Endothelial cell (in vitro differentiated cells): ENCODE results near the gene SRMS. TPM values are rescaled to one million over a fixed set of nuclear protein-coding genes. Genes with fewer than 3 reads are reported as not detected.
A peak's percentile ranks its signal among the peaks of the same experiment; 100 is the strongest.

Experiments
- DNase-seq: peaks from one replicate; pipeline ENCODE4 v3.0.0; 2021; ENCODE audit warnings: low spot score
- H3K27ac Mint-ChIP-seq: one replicate; pipeline ENCODE4 v1.8.0; 2021; ENCODE audit warnings: mixed read lengths, inconsistent platforms; ENCODE audit not compliant: unreplicated experiment
- H3K27me3 Mint-ChIP-seq: one replicate; pipeline ENCODE4 v1.8.0; 2021; ENCODE audit warnings: mild to moderate bottlenecking, moderate library complexity, mixed read lengths, inconsistent platforms; ENCODE audit not compliant: unreplicated experiment
- H3K36me3 Mint-ChIP-seq: one replicate; pipeline ENCODE4 v1.8.0; 2021; ENCODE audit warnings: mild to moderate bottlenecking, low read depth, mixed read lengths, inconsistent platforms; ENCODE audit not compliant: unreplicated experiment
- H3K4me1 Mint-ChIP-seq: one replicate; pipeline ENCODE4 v1.8.0; 2021; ENCODE audit warnings: mild to moderate bottlenecking, mixed read lengths, inconsistent platforms; ENCODE audit not compliant: unreplicated experiment
- H3K4me3 Mint-ChIP-seq: one replicate; pipeline ENCODE4 v1.8.0; 2021; ENCODE audit warnings: mild to moderate bottlenecking, mixed read lengths, inconsistent platforms; ENCODE audit not compliant: unreplicated experiment
- H3K9me3 Mint-ChIP-seq: one replicate; pipeline ENCODE4 v1.8.0; 2021; ENCODE audit warnings: mixed read lengths, inconsistent platforms; ENCODE audit not compliant: unreplicated experiment
- CTCF ChIP-seq: fragments of 200-600 bp; sonication (generic); IDR thresholded peaks from one replicate; pipeline ENCODE4 v1.5.0; 2021; ENCODE audit warnings: antibody characterized with exemption; ENCODE audit not compliant: unreplicated experiment
- total RNA-seq: library from RNA; stranded (reverse); fragmentation: NEBNext Ultra II Directional; extraction: Animal tissue kit (Norgen Biotek cat#: 25700); gene quantifications from one replicate; pipeline ENCODE4 v1.2.1, GENCODE V29; 2021; ENCODE audit not compliant: unreplicated experiment

Gene SRMS
- total RNA-seq, 1 donor from 2014 or later = not detected

GRCh38 chr20:63553933-63554290 is 6.4 kb upstream of the SRMS start, which contains the start of gene FNDC11:
Gene FNDC11 (plus strand): TSS chr20:63554159. CDS start chr20:63555664, 1,505 bp downstream.
- no peaks in the 10 kb centered on the region for H3K4me1 Mint-ChIP-seq
- H3K4me3 Mint-ChIP-seq = peak within 1 kb of the TSS; percentile 81
- no peak for TF ChIP-seq CTCF
- H3K9me3 Mint-ChIP-seq = no peaks in the 10 kb centered on the region
- no peak within 1 kb of the TSS for H3K27ac Mint-ChIP-seq
- DNase-seq = peak; percentile 62
- H3K27me3 Mint-ChIP-seq = peaks cover 2% of the 10 kb centered on the region
- no peaks in the 10 kb centered on the region for H3K36me3 Mint-ChIP-seq

DNA sequence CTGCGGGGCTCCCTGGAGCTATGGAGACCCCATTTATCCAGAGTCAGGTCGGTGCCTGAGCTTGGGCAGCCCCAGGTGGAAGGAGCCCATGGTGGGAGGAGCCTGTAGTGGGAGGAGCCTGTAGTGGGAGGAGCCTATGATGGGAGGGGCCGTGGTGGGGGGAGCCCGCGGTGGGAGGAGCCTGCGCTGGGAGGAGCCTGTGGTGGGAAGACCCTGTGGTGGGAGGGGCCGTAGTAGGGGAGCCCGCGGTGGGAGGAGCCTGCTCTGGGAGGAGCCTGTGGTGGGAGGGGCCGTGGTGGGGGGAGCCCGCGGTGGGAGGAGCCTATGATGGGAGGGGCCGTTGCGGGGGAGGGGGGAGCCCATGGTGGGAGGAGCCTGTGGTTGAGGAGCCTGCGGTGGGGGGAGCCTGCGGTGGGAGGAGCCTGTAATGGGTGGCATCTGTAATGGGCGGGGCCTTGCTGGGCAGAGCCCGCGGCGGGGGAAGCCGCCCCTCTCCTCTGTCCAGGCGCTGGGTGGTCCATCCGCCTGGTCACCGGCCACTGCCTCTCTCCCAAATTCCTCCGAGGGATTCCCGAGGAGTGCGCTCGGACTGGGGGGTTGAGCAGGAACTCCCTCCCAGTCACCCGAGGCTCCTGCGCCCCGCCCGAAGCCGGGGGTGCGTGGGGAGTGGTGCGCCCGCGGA is 5.8 kb upstream of the SRMS start:
- no peak overlapping the region for H3K4me3 Mint-ChIP-seq
- H3K9me3 Mint-ChIP-seq = no peaks in the 10 kb centered on the region
- TF ChIP-seq CTCF = no peak
- peak; percentile 94 for DNase-seq
- no peaks in the 10 kb centered on the region for H3K36me3 Mint-ChIP-seq
- H3K27ac Mint-ChIP-seq = no peak overlapping the region
- H3K27me3 Mint-ChIP-seq = peaks cover 2% of the 10 kb centered on the region
- no peaks in the 10 kb centered on the region for H3K4me1 Mint-ChIP-seq

- Mint-ChIP-seq H3K27ac (no peak overlapping the region), H3K36me3 (no peaks in the 10 kb centered on the region), H3K4me1 (no peaks in the 10 kb centered on the region), H3K4me3 (no peak overlapping the region), H3K9me3 (no peaks in the 10 kb centered on the region), H3K27me3 (peaks cover 2% of the 10 kb centered on the region)
- no peak for DNase-seq
- TF ChIP-seq CTCF = no peak
These were observed 5.1 kb upstream of the SRMS start for GRCh38 chr20:63552481-63553249.

DNA sequence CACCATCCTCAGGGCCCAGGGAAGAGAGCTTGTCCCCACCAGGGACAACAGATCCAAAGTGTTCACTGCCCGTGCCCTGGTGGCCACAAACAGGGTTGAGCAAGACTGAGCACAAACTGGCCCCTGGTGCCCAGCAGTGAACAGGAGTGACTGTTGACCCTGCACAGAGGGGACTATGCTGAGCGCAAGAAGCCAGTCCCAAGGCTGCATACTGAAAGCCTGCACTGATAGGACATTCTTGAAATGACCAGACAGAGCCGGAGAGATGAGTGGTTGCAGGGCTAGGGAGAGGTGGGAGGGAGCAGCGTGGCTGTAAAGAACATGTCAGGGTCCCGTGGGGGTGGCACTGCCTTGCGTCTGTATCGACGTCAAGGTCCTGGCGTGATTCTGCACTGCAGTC is 3.5 kb upstream of the SRMS start:
- no peak for DNase-seq
- Mint-ChIP-seq H3K36me3 (no peaks in the 10 kb centered on the region), H3K4me1 (no peaks in the 10 kb centered on the region), H3K27ac (no peak overlapping the region), H3K9me3 (no peaks in the 10 kb centered on the region), H3K4me3 (no peak overlapping the region), H3K27me3 (peaks cover 2% of the 10 kb centered on the region)
- no peak for TF ChIP-seq CTCF
